Stimulated activated CD4-positive, alpha-beta T cell treated with anti-CD3 and anti-CD28 coated beads, Interleukin-12 subunit alpha, Interleukin-12 subunit beta, amount 100 ng/mL, for 48 hours (primary cell): ENCODE data around the gene USP35.
"Not testable (repeated sequence)": the region's sequence is repeated elsewhere in the genome, so short reads cannot be mapped to it uniquely, and the experiment has no call there.

Experiments used
- DNase-seq, 3 donors: peaks; one replicate each; pipeline ENCODE4 v3.0.0-alpha.2; 2020; ENCODE audit warnings: low read depth in 2 of 3, low spot score in 1 of 3

USP35 gene

DNA sequence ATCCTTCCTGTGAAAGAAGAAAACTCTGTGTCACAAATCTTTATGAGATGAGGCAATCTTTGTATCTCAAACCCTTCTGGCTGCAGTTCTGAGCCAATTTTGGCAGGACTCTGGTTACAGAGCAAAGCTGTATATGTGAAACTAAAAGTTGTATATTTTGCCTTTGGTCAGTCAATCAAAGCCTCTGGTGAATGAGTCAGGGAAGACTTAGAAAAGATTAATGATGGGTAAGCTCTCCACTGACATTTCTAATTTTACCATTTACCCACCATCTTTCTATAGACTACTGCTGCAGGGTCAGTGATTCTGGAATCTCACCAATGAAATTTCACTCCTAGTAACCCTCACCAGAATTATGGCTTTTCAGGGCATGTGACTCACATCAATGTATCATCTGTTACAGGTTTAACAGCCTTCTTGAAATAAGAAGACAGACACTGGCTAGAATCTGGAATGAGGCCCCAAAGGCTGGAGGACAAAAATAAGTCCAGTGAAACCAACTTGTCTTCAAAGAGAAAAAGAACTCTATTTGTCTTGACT, 43.3 kb downstream of the USP35 start:
- no peak for DNase-seq

DNA sequence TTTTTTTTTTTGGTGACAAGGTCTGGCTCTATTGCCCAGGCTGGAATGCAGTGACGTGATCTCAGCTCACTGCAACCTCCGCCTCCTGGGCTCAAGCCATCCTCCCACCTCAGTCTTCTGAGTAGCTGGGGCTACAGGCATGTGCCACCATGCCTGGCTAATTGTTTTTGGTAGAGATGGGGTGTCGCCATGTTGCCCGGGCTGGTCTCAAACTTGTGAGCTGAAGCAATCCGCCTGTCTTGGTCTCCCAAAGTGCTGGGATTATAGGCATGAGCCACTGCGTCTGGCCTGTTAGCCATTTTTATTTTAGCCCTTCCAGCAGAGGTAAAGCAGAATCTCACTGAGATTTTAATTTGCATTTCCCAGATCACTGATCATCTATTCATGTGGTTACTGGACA, 44.3 kb downstream of the USP35 start:
- not testable (repeated sequence) for DNase-seq

DNA sequence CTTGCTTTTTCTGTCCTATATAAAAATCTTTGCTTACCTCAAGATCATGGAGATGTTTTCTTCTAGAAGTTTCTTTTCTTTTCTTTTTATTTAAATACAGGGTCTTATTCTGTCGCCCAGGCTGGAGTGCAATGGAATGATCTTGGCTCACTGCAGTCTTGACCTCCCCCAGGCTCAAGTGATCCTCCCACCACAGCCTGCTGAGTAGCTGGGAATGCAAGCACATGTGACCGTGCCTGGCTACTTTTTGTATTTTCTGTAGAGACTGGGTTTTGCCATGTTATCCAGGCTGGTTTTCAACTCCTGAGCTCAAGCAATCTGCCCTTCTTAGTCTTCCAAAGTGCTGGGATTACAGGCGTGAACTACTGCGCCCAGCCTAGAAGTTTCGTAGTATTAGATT, 45.3 kb downstream of the USP35 start:
- DNase-seq = no peak

DNA sequence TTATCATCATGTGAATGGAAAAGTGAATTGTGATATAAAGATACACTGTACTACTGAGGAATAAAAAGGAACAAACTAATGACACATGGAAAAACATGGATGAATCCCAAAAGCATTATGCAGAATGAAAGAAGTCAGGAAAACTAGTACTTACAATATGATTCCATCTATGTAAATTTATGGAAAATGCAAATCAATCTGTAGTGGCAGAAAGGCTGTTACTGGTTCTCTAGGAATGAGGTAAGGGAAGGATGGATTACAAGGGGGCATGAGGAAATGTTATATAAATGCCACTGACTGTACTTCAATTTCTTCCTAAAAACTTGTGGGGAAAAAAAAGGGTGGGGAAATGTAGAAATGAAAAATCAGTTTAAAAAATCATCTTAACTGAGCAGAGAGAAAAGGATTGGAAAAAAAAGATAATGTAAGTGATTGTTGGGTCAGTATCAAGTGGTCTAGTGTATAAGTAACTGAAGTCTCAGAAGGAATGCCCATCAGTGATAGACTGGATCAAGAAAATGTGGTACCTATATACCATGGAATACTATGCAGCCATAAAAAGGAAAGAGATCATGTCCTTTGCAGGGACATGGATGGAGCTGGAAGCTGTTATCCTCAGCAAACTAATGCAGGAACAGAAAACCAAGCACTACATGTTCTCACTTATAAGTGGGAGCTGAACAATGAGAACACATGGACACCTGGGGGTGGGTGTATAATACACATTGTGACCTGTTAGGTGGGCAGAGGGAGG, 48.8 kb downstream of the USP35 start:
- DNase-seq = no peak

DNA sequence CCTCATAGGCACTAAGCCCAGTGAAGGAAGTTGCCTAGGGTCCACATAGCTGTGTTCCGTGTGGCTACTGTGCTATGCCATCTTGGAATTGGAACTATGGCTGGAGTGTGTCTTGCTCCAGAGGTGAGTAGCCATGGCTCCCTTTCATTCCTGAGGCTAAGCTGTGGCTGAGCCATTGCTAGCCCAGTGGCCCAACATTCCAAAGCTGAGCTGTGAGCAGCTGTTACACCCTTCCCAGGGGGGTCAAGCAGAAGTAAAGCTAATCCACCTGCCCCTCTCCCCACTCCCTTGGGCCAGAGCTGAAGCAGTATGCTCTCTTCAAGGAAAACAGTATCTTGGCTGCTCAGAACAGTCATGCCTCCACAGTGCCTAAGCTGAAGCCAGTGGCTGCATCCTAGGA, 51.1 kb downstream of the USP35 start:
- DNase-seq = no peak

DNA sequence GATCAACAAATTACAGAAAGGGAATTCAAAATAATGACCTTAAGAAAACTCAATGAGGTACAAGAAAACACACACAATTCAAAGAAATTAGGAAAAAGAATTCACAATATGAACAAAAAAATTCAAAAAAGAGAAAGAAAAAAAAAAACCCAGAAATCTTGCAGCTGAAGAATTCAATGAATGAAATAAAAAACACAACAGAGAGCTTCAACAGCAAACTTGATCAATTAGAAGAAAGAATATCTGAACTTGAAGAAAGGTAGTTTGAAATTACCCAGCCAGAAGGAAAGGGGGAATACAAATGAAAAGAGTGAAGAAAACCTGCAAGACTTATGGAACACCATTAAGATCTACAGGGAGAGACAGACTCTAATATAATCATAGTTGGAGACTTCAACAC, 52.8 kb downstream of the USP35 start:
- no peak for DNase-seq

DNA sequence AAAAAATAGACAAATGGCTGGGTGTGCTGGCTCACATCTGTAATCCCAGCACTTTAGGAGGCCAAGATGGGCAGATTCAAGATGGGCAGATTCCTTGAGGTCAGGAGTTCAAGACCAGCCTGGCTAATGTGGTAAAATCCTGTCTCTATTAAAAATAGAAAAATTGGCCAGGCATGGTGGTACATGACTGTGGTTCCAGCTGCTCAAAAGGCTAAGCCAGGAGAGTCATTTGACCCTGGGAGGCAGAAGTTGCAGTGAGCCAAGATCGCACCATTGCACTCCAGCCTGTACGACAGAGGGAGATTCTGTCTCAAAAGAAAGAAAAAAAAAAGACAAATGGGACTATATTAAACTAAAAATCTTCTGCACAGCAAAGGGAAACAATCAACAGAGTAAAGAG, 55.4 kb downstream of the USP35 start:
- DNase-seq = no peak

DNA sequence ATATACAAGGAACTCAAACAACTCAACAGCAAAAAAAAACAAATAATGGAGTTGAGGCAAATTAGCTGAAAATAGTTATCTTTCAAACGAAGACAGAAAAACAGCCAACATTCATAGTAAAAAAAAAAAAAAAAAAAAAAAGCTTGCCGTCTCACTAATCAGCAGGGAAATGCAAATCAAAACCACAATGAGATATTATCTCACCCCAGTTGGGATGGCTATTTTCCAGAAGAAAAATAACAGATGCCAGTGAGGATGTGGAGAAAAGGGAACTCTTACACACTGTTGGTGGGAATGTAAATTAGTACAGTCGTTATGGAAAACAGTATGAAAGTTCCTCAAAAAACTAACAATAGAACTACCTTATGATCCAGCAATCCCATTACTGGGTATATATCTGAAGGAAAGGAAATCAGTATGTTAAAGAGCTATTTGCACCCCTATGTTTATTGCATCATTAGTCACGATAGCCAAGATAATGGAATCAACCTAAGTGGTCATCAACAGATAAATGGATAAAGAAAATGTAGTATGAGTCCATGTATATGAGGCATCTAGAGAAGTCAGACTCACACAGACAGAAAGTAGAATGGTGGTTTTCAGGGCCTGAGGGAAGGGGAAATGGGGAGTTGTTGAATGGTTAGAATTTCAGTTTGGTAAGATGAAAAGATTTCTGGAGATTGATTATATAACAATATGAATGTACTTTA, 56.0 kb downstream of the USP35 start:
- DNase-seq = no peak

DNA sequence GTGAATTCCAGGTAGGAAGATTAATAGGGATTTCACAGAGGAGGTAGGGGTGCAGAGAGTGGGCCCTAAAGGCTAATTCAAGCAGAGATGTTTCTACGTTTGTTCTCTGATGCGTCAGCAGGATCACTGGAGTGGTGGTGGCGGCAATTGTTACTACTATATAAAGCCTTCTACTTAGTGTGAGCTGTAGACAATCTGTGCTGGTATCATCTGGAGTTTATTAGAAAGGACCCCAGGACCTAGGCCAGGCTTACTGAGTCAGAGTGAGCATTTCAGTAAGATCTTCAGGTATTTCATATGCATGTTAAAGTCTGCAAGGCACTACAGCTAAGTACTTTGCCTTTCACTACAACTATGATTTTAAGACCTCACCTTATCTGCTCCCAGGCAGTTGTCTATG, 59.5 kb downstream of the USP35 start:
- no peak for DNase-seq

DNA sequence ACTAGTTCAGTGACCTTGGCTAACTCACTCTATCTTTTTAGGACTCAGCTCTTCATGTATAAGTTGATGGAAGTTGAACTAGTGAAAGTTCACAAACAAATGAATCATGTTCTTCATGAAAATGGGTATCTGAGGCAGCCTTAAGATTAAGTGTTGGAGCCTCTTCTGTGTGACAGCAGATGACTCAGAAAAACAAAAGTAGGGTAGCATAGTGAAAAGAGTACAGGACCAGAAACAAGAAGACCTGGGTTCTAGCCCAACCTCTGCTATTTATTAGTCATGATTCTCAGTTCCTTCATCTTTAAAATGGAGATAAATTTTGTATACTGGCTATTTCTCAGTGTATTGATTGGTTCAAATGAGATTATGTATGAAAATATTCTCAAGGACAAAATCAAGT, 60.2 kb downstream of the USP35 start:
- DNase-seq = no peak

DNA sequence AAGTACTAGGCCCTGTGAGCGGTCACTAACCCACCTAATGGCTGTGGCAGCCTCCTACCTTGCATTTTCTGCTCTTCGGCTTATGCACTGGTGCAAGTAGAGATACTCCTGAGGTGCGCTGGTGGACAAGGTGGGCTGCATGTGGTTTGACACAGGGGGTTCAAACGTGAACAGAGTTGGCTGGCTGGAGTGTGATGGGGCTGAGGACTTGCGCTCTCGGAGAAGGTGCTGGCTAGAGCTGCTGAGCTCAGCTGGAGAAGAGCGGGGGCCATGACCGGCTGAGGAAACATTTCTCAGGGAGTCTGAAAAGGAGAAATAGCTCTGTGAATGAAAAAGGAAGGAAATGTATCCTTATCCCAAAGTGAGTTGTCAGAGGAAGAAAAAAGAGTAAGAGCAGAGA, 61.4 kb downstream of the USP35 start:
- DNase-seq = no peak

DNA sequence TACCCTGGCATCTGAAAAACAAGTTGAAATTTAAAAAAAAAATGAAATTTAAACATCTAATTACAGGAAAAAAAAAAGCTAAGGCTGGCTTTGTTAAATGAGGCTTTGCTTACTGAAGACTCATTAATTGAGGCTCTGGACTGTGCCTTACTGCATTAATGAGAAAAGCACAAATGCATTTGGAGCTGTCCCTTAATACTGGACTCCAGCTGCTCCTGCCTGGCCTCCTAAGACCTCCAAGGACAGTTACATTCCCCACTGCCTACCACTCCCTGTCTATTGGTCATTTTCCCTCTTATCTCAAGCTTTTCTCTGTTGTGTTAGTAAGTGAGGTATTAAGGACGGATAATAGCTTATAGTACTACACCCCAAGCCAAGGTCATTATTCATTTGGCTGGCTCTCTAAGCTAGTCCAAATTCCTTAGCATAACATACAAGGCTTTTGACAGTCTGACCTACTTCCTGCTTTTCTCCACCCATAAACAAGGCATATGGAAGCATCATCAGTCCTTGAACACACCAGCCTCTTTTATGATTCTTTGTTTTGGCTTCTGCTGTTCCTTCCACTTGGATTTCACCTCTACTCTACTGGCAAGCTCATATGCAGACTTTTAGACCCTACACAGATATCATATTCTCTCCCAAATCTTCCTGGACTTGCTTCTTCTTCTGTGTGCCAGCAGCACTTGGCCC, 62.5 kb downstream of the USP35 start:
- DNase-seq = no peak

DNA sequence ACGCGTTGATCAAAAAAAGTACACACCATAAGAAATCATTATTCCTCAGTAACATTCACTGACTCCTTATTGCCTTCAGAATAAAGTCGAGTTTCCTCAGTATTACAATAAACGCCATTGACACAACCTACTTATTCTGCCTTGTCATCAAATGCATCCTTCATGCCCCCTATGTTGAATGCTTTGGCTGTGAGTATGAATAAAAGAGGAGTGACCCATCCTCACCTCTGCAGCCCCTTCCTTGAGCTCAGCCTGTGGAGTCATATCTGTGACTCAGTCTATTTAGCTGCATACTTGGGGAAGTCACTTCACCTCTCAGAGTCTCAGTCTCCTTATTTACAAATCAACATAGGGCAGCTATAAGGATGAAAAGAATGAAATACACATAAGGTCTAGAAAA, 65.1 kb downstream of the USP35 start:
- no peak for DNase-seq

DNA sequence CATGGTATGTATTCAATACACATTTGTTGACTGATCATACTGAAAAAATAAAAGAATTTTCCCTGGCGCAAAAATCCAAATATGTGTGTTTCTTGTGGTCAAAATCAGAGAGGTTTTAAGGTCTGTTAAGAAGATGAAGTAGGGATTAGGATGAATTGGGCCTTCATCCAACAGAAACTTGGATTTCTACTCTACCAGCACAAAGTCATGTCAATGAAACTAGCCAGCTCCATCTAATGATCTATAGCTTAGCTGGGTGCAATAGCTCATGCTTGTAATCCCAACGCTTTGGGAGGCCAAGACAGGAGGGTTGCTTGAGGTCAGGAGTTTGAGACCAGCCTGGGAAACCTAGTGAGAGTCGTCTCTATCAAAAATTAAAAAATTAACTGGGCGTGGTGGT, 65.5 kb downstream of the USP35 start:
- no peak for DNase-seq

DNA sequence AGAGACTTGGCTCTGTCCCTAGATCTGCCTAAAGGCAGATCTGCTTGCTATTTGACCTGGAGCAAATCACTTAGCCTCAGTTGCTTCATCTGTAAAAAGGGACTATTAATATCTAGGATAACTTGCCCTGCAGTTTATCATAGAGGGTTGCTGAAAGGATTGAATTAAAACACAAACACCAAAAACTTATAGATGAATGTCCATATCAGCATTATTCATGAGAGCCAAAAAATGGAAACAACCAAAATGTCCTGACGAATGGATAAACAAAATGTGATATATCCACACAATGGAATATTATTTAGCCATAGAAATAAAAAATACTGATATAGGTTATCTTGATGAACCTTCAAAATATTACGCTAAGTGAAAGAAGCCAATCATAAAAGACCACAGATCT, 67.2 kb downstream of the USP35 start:
- no peak for DNase-seq

DNA sequence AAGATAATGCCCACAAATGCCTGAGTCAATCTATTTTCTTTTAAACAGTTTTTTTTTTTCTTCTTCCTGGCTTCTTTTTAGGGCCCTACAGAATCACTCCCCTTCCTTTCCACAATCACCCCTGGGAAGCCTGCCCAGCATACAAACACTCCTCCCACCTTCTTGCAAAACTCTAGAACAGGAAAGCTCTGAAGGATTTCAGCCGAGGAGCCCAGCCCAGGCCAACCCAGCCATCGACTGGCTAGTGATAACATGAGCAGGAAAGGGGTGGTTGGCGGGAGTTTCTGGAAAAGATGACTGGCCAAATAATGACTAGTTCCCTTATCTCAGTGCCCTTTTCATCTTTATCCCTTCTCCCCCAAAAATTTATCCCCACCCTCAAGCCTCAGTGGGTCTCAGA, 68.2 kb downstream of the USP35 start:
- DNase-seq = no peak

DNA sequence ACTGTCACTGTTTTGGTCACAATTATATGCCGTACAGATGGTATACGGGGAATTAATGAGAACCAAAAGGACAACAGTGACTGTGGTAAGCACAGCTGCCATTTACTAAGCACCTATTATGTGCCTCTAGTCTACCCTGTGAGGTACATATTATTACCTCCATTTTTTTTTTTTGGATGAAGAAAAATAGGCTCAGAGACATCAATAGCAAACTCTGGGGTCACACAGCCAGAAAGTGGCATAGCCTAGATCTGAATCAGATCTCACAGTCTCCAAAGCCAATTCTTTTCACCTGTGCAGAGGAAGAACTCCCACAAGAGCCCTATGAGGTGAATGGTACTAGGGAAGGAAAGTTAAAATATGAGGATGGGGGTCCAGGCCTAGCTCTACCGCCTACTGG, 68.9 kb downstream of the USP35 start:
- no peak for DNase-seq

DNA sequence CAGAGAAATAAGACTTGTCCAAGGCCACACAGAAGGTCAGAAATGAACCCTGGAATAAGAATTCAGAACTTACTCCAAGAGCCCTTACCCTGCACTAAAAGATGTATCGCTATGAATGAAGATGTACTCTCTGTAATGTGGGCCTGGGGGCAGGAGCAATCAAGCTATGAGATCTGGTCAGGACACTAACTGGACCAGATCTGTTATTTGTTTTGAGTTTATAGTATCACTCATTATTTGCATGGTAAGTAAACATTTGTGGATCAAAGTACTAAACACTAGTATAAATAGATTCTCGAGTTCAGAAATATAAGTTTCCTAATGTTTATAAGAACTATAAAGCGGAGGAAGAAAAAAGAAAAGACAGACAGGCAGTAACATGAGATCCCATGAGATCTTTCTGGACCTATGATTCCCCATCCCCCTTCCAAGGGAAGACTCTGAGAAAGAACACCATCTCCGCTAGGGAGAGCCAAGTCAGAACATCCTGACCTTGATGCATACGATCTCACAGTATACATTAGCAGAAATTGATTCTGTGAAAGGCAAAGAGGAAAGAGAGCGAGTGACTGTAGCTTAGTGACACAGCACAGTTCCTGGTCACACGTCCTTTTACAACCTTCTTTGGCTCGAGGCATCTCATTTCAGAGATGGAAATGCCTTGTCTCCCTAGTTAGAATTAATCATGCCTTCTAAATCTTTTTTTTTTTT, 71.2 kb downstream of the USP35 start:
- DNase-seq = no peak

DNA sequence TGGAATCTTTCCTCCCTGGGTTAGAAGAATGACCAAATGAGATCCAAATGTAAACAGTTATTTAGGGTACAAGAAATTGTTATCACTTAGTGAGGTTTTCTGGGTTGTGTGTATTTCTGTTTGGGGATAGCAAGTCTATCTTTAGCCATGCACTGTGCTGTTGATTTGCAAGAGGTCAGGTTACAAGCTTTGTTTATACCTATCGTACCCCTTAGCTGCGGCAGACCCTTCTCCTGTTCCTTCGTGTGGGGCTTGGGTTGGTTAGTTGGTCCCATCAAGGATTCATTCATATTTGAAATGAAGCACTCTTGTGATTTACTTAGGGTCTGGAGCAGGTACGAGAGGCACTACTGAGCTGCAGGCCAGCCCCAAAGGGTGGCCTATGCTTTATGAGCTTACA, 72.6 kb downstream of the USP35 start:
- no peak for DNase-seq

DNA sequence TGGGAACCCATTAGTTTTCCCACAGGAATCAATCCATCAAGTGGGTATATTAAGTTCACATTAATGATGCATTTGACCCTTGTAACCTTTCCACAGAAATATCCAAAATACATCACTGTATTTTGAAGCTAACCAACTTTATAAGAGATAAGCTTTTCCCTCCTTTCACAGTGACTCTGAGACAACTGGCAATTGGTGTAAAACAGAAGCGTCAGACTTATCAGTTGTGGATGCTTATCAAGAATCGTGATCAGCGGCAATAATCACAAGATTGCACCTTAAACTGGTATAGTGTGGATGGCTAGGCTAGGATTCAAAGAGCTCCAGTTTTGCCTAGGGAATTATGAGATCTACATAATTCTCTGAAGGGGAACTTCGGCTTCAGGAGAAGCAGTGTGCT, 73.1 kb downstream of the USP35 start:
- no peak for DNase-seq

DNA sequence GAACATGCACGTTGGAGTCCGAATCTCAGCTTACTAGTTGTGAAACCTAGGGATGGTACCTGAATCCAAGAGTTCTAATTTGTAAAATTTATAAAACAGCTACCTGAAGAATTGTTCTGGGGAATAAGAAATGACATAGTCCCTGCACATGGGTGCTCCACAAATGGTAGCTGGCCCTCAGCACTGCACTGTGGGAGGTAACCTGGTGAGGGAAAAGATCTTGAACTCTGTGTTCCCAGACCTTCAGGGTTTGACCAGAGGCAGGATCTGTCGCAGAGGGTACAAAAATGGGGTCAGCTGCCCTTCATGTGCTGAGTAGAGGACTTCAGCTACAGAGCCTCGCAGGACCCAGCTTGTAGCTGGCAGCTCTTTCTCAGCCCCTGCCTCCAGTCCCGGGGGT, 73.5 kb downstream of the USP35 start:
- no peak for DNase-seq

DNA sequence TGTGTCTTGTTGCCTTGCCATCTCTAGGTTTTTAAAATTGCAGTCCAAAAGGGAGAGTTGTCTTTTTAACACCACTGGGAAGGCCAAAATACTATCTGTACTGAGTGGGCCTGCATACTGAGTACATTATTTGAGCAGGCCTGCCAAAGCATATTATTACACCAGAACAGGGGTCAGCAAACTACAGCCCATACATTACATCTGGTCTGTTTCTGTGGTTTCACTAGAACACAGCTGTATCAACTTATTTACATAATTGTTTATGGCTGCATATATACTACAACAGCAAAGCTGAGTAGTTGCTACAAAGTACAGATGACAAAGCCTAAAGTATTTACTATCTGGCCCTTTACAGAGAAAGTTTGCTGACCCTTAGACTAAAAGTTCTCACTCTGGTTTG, 74.0 kb downstream of the USP35 start:
- no peak for DNase-seq
